ENCODE measurements around the gene PNPLA7.

DNA sequence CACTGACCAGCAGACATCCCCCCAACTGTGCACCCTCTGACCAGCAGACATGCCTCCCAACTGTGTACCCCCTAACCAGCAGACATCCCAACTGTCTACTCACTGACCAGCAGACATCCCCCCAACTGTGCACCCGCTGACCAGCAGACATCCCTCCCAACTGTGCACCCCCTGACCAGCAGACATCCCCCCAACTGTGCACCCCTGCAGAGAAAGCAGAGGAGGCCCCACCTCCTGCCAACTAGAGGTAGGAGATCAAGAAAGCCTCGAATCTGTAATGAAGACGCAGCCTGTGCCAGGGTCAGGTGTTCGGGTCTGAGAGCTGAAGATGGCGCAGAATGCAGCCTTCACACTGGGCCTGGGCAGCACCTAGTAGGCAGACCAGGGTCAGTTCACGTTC is 61.3 kb downstream of the PNPLA7 start:
- TF ChIP-seq, protein P1, sequence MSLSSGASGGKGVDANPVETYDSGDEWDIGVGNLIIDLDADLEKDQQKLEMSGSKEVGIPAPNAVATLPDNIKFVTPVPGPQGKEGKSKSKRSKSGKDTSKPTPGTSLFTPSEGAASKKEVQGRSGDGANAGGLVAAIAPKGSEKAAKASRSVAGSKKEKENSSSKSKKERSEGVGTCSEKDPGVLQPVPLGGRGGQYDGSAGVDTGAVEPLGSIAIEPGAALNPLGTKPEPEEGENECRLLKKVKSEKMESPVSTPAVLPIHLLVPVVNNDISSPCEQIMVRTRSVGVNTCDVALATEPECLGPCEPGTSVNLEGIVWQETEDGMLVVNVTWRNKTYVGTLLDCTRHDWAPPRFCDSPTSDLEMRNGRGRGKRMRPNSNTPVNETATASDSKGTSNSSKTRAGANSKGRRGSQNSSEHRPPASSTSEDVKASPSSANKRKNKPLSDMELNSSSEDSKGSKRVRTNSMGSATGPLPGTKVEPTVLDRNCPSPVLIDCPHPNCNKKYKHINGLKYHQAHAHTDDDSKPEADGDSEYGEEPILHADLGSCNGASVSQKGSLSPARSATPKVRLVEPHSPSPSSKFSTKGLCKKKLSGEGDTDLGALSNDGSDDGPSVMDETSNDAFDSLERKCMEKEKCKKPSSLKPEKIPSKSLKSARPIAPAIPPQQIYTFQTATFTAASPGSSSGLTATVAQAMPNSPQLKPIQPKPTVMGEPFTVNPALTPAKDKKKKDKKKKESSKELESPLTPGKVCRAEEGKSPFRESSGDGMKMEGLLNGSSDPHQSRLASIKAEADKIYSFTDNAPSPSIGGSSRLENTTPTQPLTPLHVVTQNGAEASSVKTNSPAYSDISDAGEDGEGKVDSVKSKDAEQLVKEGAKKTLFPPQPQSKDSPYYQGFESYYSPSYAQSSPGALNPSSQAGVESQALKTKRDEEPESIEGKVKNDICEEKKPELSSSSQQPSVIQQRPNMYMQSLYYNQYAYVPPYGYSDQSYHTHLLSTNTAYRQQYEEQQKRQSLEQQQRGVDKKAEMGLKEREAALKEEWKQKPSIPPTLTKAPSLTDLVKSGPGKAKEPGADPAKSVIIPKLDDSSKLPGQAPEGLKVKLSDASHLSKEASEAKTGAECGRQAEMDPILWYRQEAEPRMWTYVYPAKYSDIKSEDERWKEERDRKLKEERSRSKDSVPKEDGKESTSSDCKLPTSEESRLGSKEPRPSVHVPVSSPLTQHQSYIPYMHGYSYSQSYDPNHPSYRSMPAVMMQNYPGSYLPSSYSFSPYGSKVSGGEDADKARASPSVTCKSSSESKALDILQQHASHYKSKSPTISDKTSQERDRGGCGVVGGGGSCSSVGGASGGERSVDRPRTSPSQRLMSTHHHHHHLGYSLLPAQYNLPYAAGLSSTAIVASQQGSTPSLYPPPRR (CRISPR knock-in tag; IDR thresholded peaks at IDR 0.05; ENCODE audit: borderline replicate concordance) = no peak
- TF ChIP-seq ZNF777 (CRISPR knock-in tag; IDR thresholded peaks at IDR 0.05) (no peak), ZNF737 (CRISPR knock-in tag; IDR thresholded peaks at IDR 0.05; ENCODE audit: borderline replicate concordance) (no peak)

Data from HepG2 (cell line).